ENCODE results near the gene ZNF554. TPM values are rescaled to one million over a fixed set of nuclear protein-coding genes. Genes with fewer than 3 reads are reported as not detected.

Gene ZNF554
- total RNA-seq, 1 donor from 2014 or later: 1.1 TPM

- Histone ChIP-seq H3K9me3 (peaks cover 32 to 75% of the 10 kb centered on the region in 2 donors), H3K36me3 (peaks cover 30 to 51% of the 10 kb centered on the region in 2 donors)
- intact Hi-C loops (cut with DNase I): no loop called here
Measured at GRCh38 chr19:2847507-2847906, 27.8 kb downstream of the ZNF554 start.

GRCh38 chr19:2848616-2849015 lies 28.9 kb downstream of the ZNF554 start:
- peaks cover 42 to 62% of the 10 kb centered on the region in 2 donors for H3K36me3 ChIP-seq

More at GRCh38 chr19:2847507-2847906, 27.8 kb downstream of the ZNF554 start:
- no peak for DNase-seq (ENCODE audit: low spot score in 2 of 2)
- peaks cover 0 to 3% of the 10 kb centered on the region in 2 donors for H3K4me1 ChIP-seq
- no peak overlapping the region for H3K4me3 ChIP-seq
- no peaks in the 10 kb centered on the region for H3K27me3 ChIP-seq
- TF ChIP-seq CTCF (IDR thresholded peaks at IDR 0.05): no peak
- H3K27ac ChIP-seq: no peak overlapping the region

GRCh38 chr19:2850256-2850925 lies 30.7 kb downstream of the ZNF554 start:
- DNase-seq (ENCODE audit: low spot score in 2 of 2): no peak
- TF ChIP-seq CTCF (IDR thresholded peaks at IDR 0.05): no peak
- intact Hi-C loops (cut with DNase I): loop anchor here (10.0 kb wide), 1 partner anchor 186 kb away; no protein-coding TSS in a partner anchor
- Histone ChIP-seq H3K27me3 (no peaks in the 10 kb centered on the region), H3K9me3 (peaks cover 52 to 97% of the 10 kb centered on the region in 2 donors), H3K4me1 (no peaks in the 10 kb centered on the region), H3K4me3 (no peak overlapping the region), H3K27ac (no peak overlapping the region), H3K36me3 (peaks cover 48 to 77% of the 10 kb centered on the region in 2 donors)

More at GRCh38 chr19:2848616-2849015, 28.9 kb downstream of the ZNF554 start:
- DNase-seq (ENCODE audit: low spot score in 2 of 2): no peak
- no peak for TF ChIP-seq CTCF (IDR thresholded peaks at IDR 0.05)
- H3K4me1 ChIP-seq: no peaks in the 10 kb centered on the region
- intact Hi-C loops (cut with DNase I): no loop called here
- H3K4me3 ChIP-seq: no peak overlapping the region
- no peaks in the 10 kb centered on the region for H3K27me3 ChIP-seq
- H3K9me3 ChIP-seq: peaks cover 43 to 86% of the 10 kb centered on the region in 2 donors
- H3K27ac ChIP-seq: no peak overlapping the region

GRCh38 chr19:2852598-2852997 lies 32.9 kb downstream of the ZNF554 start:
- TF ChIP-seq CTCF (IDR thresholded peaks at IDR 0.05): no peak
- H3K4me1 ChIP-seq: no peaks in the 10 kb centered on the region
- DNase-seq (ENCODE audit: low spot score in 2 of 2): no peak
- peaks cover 44 to 68% of the 10 kb centered on the region in 2 donors for H3K36me3 ChIP-seq
- no peak overlapping the region for H3K27ac ChIP-seq
- intact Hi-C loops (cut with DNase I): loop anchor here (10.0 kb wide), 1 partner anchor 188 kb away; no protein-coding TSS in a partner anchor
- H3K4me3 ChIP-seq: peak overlapping the region in 1 of 2 donors; percentile 22
- H3K27me3 ChIP-seq: no peaks in the 10 kb centered on the region
- H3K9me3 ChIP-seq: peaks cover 73 to 98% of the 10 kb centered on the region in 2 donors

GRCh38 chr19:2853015-2853606 lies 33.4 kb downstream of the ZNF554 start:
- peaks cover 45 to 72% of the 10 kb centered on the region in 2 donors for H3K36me3 ChIP-seq
- DNase-seq (ENCODE audit: low spot score in 2 of 2): no peak
- no peak for TF ChIP-seq CTCF (IDR thresholded peaks at IDR 0.05)
- no peaks in the 10 kb centered on the region for H3K4me1 ChIP-seq
- peaks cover 76 to 99% of the 10 kb centered on the region in 2 donors for H3K9me3 ChIP-seq
- H3K27me3 ChIP-seq: no peaks in the 10 kb centered on the region
- intact Hi-C loops (cut with DNase I): loop anchor here (10.0 kb wide), 1 partner anchor 188 kb away; no protein-coding TSS in a partner anchor
- H3K27ac ChIP-seq: no peak overlapping the region
- H3K4me3 ChIP-seq: peak overlapping the region in 1 of 2 donors; percentile 22
